ENCODE measurements around the gene ANKRD65.

DNA sequence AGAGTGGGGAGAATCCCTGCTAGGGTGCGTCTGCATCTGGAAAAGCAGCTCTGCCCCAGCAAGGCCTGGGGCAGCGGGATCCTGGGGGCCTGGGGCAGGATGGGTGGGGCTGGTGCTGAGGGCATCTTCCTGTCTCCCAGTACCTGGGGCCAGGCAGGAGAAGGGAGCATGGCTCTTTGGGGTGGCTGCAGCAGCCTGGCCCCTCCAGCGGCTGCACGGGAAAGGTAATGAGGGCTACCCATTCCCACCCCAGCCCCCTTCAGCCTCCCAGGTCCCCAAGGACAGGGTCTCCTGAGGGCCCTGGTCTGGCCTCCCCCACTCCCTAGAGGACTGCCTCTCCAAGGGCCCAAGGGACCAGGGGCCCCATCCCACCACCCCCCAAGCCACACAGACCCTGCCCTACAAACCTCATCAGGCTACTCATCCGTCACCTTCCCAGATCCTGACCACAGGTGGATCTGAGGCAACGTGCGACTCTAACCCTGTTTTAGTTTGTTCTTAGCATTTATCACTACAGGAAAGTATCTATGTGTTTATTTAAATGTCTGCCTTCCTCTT, 910 bp upstream of the ANKRD65 start:
- TF ChIP-seq, protein P1, sequence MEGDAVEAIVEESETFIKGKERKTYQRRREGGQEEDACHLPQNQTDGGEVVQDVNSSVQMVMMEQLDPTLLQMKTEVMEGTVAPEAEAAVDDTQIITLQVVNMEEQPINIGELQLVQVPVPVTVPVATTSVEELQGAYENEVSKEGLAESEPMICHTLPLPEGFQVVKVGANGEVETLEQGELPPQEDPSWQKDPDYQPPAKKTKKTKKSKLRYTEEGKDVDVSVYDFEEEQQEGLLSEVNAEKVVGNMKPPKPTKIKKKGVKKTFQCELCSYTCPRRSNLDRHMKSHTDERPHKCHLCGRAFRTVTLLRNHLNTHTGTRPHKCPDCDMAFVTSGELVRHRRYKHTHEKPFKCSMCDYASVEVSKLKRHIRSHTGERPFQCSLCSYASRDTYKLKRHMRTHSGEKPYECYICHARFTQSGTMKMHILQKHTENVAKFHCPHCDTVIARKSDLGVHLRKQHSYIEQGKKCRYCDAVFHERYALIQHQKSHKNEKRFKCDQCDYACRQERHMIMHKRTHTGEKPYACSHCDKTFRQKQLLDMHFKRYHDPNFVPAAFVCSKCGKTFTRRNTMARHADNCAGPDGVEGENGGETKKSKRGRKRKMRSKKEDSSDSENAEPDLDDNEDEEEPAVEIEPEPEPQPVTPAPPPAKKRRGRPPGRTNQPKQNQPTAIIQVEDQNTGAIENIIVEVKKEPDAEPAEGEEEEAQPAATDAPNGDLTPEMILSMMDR (conservative IDR thresholded peaks at IDR 0.05; ENCODE audit: low read depth, low read length): no peak
- TF ChIP-seq EZH2phosphoT487 (IDR thresholded peaks at IDR 0.05; ENCODE audit: borderline replicate concordance, low read length) (no peak), EZH2 (IDR thresholded peaks at IDR 0.05; ENCODE audit: low read length, unreplicated experiment) (no peak)
